ENCODE results near the gene HFM1.
"Not testable (repeated sequence)": the region's sequence is repeated elsewhere in the genome, so short reads cannot be mapped to it uniquely, and the experiment has no call there.

Gene HFM1

DNA sequence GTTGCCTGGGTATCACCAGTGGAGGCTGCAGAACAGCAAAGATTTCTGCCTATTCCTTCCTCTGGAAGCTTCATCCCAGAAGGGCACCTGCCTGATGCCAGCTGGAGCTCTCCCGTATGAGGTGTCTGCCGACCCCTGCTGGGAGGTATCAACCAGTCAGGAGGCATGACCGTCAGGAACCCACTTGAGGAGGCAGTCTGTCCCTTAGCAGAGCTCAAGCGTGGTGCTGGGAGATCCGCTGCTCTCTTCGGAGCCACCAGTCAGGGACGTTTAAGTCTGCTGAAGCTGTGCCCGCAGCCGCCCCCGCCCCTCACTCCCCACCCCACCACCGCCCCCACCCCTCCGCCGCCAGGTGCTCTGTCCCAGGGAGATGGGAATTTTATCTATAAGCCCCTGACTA, 23.1 kb upstream of the HFM1 start:
- H3K4me3 ChIP-seq (ENCODE audit: low read length): peak overlapping the region; percentile 35
- no peak for DNase-seq (ENCODE audit: low read depth)
- TF ChIP-seq, protein P1, sequence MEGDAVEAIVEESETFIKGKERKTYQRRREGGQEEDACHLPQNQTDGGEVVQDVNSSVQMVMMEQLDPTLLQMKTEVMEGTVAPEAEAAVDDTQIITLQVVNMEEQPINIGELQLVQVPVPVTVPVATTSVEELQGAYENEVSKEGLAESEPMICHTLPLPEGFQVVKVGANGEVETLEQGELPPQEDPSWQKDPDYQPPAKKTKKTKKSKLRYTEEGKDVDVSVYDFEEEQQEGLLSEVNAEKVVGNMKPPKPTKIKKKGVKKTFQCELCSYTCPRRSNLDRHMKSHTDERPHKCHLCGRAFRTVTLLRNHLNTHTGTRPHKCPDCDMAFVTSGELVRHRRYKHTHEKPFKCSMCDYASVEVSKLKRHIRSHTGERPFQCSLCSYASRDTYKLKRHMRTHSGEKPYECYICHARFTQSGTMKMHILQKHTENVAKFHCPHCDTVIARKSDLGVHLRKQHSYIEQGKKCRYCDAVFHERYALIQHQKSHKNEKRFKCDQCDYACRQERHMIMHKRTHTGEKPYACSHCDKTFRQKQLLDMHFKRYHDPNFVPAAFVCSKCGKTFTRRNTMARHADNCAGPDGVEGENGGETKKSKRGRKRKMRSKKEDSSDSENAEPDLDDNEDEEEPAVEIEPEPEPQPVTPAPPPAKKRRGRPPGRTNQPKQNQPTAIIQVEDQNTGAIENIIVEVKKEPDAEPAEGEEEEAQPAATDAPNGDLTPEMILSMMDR (conservative IDR thresholded peaks at IDR 0.05; ENCODE audit: low read depth, low read length): peak; percentile 17

DNA sequence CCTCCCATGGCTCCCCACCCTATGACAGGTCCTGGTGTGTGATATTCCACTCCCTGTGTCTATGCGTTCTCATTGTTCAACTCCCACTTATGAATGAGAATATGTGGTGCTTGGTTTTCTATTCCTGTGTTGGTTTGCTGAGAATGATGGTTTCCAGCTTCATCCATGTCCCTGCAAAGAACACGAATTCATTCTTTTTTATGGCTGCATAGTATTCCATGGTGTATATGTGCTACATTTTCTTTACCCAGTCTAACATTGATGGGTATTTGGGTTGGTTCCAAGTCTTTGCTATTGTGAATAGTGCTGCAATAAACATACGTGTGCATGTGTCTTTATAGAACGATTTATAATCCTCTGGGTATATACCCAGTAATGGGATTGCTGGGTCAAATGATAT, 17.9 kb upstream of the HFM1 start:
- not testable (repeated sequence) for H3K4me3 ChIP-seq (ENCODE audit: low read length); DNase-seq (ENCODE audit: low read depth)

DNA sequence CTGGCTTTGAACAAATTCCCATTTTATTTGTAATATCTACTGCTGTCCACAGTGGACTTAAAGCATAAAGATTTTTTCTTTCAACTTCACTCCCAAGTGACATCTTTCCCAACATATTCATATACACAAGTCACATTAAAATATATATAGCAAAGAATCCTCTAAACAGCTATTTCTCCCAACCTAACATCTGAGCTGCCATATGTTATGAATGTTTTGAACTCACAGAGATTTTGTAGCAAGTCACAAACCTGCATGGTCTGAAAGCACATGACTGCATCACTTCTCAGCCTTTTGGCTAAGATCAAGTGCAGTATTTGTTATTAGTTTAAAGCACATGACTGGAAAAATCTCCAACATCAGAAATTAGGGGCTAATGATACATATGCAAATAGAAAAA, 7.7 kb upstream of the HFM1 start:
- TF ChIP-seq, protein P1 (conservative IDR thresholded peaks at IDR 0.05; ENCODE audit: low read depth, low read length): no peak
- no peak for DNase-seq (ENCODE audit: low read depth)
- no peak overlapping the region for H3K4me3 ChIP-seq (ENCODE audit: low read length)

DNA sequence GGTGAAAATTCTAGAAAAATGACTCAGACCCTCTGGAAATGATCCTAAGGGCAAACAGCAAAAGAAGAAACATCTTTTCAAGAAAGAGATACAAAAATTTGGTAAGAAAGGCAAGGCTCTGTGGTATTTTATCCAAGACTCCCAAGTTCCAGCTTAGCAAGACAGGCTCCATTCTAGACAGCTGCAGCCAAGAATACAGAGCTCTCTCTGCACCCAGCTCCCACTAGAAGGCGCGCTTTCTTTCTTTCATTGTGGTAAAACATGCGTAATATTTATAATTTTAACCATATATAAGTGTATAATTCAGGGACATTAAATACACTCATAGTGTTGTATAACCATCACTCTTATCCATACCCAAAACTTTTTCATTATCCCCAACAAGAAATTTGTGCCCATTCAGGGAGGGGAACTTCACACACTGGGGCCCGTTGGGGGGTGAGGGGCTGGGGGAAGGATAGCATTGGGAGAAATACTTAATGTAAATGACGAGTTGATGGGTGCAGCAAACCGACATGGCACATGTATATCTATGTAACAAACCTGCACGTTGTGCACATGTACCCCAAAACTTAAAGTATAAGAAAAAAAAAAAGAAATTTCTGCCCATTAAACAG, 2.2 kb upstream of the HFM1 start:
- no peak overlapping the region for H3K4me3 ChIP-seq (ENCODE audit: low read length)
- TF ChIP-seq, protein P1 (conservative IDR thresholded peaks at IDR 0.05; ENCODE audit: low read depth, low read length): peak; percentile 49
- no peak for DNase-seq (ENCODE audit: low read depth)

DNA sequence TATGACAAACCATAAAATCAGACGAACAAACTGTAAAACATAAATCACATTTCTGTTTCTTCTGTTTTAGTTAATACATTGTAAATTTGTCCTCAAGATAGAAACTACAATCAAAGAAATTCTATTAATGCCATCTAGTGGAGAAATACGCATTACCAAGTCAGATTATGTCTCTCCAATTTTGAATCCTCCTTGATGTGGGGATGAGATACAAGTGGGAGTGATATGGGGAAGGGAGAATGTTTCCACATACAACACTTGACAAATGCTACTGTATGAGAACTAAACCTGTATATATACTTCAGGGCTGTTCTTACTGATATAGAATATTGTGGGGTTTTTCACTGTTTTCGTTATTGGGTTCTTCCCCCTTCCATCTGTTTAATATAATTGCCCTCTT, 2.6 kb downstream of the HFM1 start:
- H3K4me3 ChIP-seq (ENCODE audit: low read length): no peak overlapping the region
- TF ChIP-seq, protein P1 (conservative IDR thresholded peaks at IDR 0.05; ENCODE audit: low read depth, low read length): peak; percentile 50
- DNase-seq (ENCODE audit: low read depth): no peak

DNA sequence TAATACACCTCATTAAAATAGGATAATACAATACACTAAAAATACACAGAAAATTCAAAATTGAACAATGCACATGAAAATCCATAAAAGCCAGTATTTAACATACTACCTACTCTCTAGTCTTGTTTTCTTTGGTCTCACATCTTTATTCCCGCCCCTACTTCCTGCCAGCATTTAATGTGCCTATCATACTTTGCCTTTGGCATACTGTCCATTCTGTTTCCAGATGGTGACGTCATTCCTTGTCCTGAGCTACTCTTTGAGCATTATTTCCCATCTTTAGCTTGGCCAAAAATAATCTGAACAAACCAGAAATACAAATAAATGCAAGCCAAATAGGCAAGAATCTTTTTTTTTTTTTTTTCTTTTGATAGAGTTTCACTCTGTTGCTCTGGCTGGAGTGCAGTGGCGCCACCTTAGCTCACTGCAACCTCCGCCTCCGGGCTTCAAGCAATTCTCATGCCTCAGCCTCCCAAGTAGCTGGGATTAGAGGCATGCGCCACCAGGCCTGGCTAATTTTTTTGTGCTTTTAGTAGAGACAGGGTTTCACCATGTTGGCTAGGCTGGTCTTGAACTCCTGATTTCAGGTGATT, 4.4 kb downstream of the HFM1 start:
- TF ChIP-seq, protein P1 (conservative IDR thresholded peaks at IDR 0.05; ENCODE audit: low read depth, low read length): no peak
- no peak overlapping the region for H3K4me3 ChIP-seq (ENCODE audit: low read length)
- DNase-seq (ENCODE audit: low read depth): no peak

DNA sequence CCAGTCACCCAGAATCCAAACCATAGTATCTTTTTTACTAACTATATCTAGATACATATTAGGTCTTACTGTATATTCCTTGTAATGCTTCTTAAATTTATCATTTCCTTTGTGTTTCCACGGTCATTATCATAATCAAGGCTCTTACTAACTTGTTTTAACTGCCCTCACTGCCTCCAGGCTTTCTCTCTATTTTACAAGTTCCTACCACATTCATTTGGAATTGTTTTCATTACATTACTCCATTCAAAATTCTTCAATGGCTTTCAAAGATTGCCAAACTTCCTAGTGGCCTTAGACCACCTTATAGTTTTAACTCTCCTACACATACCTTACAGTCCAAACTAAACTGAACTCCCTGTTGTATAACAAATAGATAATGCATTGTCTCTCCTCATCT, 6.3 kb downstream of the HFM1 start:
- DNase-seq (ENCODE audit: low read depth): no peak
- H3K4me3 ChIP-seq (ENCODE audit: low read length): no peak overlapping the region
- TF ChIP-seq, protein P1 (conservative IDR thresholded peaks at IDR 0.05; ENCODE audit: low read depth, low read length): no peak

All from retinal pigment epithelial cell (primary cell).